Sigmoid colon (tissue), 7 donors: ENCODE measurements around the gene GPATCH4. TPM values are rescaled to one million over a fixed set of nuclear protein-coding genes. Genes with fewer than 3 reads are reported as not detected.

Source experiments
- DNase-seq: peaks from one replicate; pipeline ENCODE4 v3.0.0-alpha.2; 2019
- H3K27ac ChIP-seq, 4 donors: fragments of 200-600 bp; sonication (generic); one replicate each; pipeline ENCODE4 v1.5.1; 2016 to 2019; ENCODE audit warnings: mild to moderate bottlenecking in 1 of 4
- H3K27me3 ChIP-seq, 3 donors: fragments of 200-600 bp; sonication (generic); one replicate each; pipeline ENCODE4 v1.5.1; 2019; ENCODE audit warnings: mild to moderate bottlenecking in 1 of 3
- H3K36me3 ChIP-seq, 4 donors: fragments of 200-600 bp; sonication (generic); one replicate each; pipeline ENCODE4 v1.5.1; 2016 to 2019
- H3K4me1 ChIP-seq, 4 donors: fragments of 200-600 bp; sonication (generic); one replicate each; pipeline ENCODE4 v1.5.1; 2017 to 2019
- H3K4me3 ChIP-seq, 4 donors: fragments of 200-600 bp; sonication (generic); one replicate each; pipeline ENCODE4 v1.5.1; 2017 to 2019; ENCODE audit warnings: mild to moderate bottlenecking in 2 of 4, moderate library complexity in 1 of 4
- H3K9me3 ChIP-seq, 4 donors: fragments of 200-600 bp in 3 of 4; sonication (generic) in 3 of 4; one replicate each; pipeline versions ENCODE4 v1.5.1 to v1.6.1; 2013 to 2019
- EP300 ChIP-seq, 4 donors: sonication (generic); formaldehyde crosslinking; IDR thresholded peaks; one replicate each; pipeline ENCODE4 v1.6.1; 2017; ENCODE audit warnings: antibody characterized with exemption in 4 of 4
- POLR2A ChIP-seq, 2 donors: fragments of 450-650 bp; IDR thresholded peaks; one replicate each; pipeline ENCODE4 v1.6.1; 2016; ENCODE audit warnings: antibody characterized with exemption in 2 of 2, mild to moderate bottlenecking in 2 of 2, moderate library complexity in 2 of 2
- POLR2AphosphoS5 ChIP-seq, 4 donors: sonication (generic); formaldehyde crosslinking; IDR thresholded peaks; one replicate each; pipeline ENCODE4 v1.6.1; 2017; ENCODE audit warnings: antibody characterized with exemption in 4 of 4
- WGBS, 2 donors: extraction: QIAGEN DNeasy Blood & Tissue Kit; methylation state at CpG; one replicate each; pipeline ENCODE4 v1.1.7; 2013; 5-methylcytosine and 5-hydroxymethylcytosine counted together
- intact Hi-C: fragments of 100-400 bp; cut with DNase I; formaldehyde crosslinking; loops from one replicate; pipeline ENCODE4 v1.15.1; 2023
- polyA plus RNA-seq, 3 donors: library from polyadenylated mRNA; stranded (reverse); fragments of 200-250 nt; gene quantifications; one replicate each; pipeline ENCODE4 v1.2.3, GENCODE V29; 2013
- total RNA-seq, 4 donors: library from RNA; depleted of rRNA; stranded (reverse); fragments of >200 nt; gene quantifications; one replicate each; pipeline ENCODE4 v1.1.0, GENCODE V29; 2016
- TF ChIP-seq, protein P1 (sequence below), 4 experiments: fragments of 450-650 bp in 3 of 4; fragments of 200-600 bp in 1 of 4; IDR thresholded peaks; one replicate each; pipeline ENCODE4 v1.5.1; 2016 to 2019; ENCODE audit warnings: antibody characterized with exemption in 4 of 4, mild to moderate bottlenecking in 3 of 4, moderate library complexity in 2 of 4
- donor health status: healthy with polysubstance abuse.
- donor health status: Bipolar disorder and iron deficiency.
- donor health status: healthy.

Gene GPATCH4
- total and polyA plus RNA-seq, 7 donors = 10.2 to 32.9 (median 17.4) TPM

GRCh38 chr1:156596426-156596825 is 4.9 kb downstream of the GPATCH4 start:
- no peak for DNase-seq
- no peak for TF ChIP-seq POLR2A (IDR thresholded peaks at IDR 0.05)
- no peak for TF ChIP-seq POLR2AphosphoS5 (IDR thresholded peaks at IDR 0.05)
- no peak for TF ChIP-seq EP300 (IDR thresholded peaks at IDR 0.05)
- TF ChIP-seq, protein P1, sequence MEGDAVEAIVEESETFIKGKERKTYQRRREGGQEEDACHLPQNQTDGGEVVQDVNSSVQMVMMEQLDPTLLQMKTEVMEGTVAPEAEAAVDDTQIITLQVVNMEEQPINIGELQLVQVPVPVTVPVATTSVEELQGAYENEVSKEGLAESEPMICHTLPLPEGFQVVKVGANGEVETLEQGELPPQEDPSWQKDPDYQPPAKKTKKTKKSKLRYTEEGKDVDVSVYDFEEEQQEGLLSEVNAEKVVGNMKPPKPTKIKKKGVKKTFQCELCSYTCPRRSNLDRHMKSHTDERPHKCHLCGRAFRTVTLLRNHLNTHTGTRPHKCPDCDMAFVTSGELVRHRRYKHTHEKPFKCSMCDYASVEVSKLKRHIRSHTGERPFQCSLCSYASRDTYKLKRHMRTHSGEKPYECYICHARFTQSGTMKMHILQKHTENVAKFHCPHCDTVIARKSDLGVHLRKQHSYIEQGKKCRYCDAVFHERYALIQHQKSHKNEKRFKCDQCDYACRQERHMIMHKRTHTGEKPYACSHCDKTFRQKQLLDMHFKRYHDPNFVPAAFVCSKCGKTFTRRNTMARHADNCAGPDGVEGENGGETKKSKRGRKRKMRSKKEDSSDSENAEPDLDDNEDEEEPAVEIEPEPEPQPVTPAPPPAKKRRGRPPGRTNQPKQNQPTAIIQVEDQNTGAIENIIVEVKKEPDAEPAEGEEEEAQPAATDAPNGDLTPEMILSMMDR (IDR thresholded peaks at IDR 0.05) = no peak
- H3K36me3 ChIP-seq = peaks cover 0 to 61% (median 16%) of the 10 kb centered on the region in 4 donors
- intact Hi-C loops = no loop called here
- no peak overlapping the region for H3K27ac ChIP-seq
- no peaks in the 10 kb centered on the region for H3K9me3 ChIP-seq
- H3K27me3 ChIP-seq = no peaks in the 10 kb centered on the region
- WGBS, 2 donors = 83 to 87% methylated on average over 3 of the region's 3 CpGs
- H3K4me3 ChIP-seq = no peak overlapping the region
- peaks cover 0 to 22% (median 17%) of the 10 kb centered on the region in 4 donors for H3K4me1 ChIP-seq

GRCh38 chr1:156595016-156595415 is 6.3 kb downstream of the GPATCH4 start:
- WGBS, 2 donors = 88 to 93% methylated on average over 2 of the region's 2 CpGs
- H3K9me3 ChIP-seq = no peaks in the 10 kb centered on the region
- peaks cover 0 to 61% (median 16%) of the 10 kb centered on the region in 4 donors for H3K36me3 ChIP-seq
- H3K4me3 ChIP-seq = no peak overlapping the region
- H3K4me1 ChIP-seq = peaks cover 0 to 18% (median 11%) of the 10 kb centered on the region in 4 donors
- no peak for DNase-seq
- H3K27ac ChIP-seq = no peak overlapping the region
- TF ChIP-seq EP300 (IDR thresholded peaks at IDR 0.05) (no peak), POLR2A (IDR thresholded peaks at IDR 0.05) (no peak), POLR2AphosphoS5 (IDR thresholded peaks at IDR 0.05) (no peak)
- TF ChIP-seq, protein P1 (IDR thresholded peaks at IDR 0.05) = no peak
- intact Hi-C loops = no loop called here
- no peaks in the 10 kb centered on the region for H3K27me3 ChIP-seq

GRCh38 chr1:156594190-156594589 is 7.1 kb downstream of the GPATCH4 start:
- no peak overlapping the region for H3K27ac ChIP-seq
- no peaks in the 10 kb centered on the region for H3K9me3 ChIP-seq
- intact Hi-C loops = loop anchor here (5.0 kb wide), 1 partner anchor 82 kb away; no protein-coding TSS in a partner anchor
- H3K4me1 ChIP-seq = peaks cover 0 to 17% (median 10%) of the 10 kb centered on the region in 4 donors
- DNase-seq = no peak
- 92% methylated on average over 3 of the region's 3 CpGs for WGBS, 2 donors
- TF ChIP-seq POLR2A (IDR thresholded peaks at IDR 0.05) (no peak), POLR2AphosphoS5 (IDR thresholded peaks at IDR 0.05) (no peak), EP300 (IDR thresholded peaks at IDR 0.05) (no peak)
- TF ChIP-seq, protein P1 (IDR thresholded peaks at IDR 0.05) = no peak
- no peaks in the 10 kb centered on the region for H3K27me3 ChIP-seq
- H3K4me3 ChIP-seq = no peak overlapping the region
- peaks cover 0 to 61% (median 16%) of the 10 kb centered on the region in 4 donors for H3K36me3 ChIP-seq

GRCh38 chr1:156593661-156593989 is 7.7 kb downstream of the GPATCH4 start:
- Histone ChIP-seq H3K9me3 (no peaks in the 10 kb centered on the region), H3K36me3 (peaks cover 0 to 59% (median 16%) of the 10 kb centered on the region in 4 donors), H3K4me1 (peaks cover 0 to 17% (median 10%) of the 10 kb centered on the region in 4 donors), H3K27me3 (no peaks in the 10 kb centered on the region), H3K4me3 (no peak overlapping the region), H3K27ac (no peak overlapping the region)
- TF ChIP-seq POLR2A (IDR thresholded peaks at IDR 0.05) (no peak), EP300 (IDR thresholded peaks at IDR 0.05) (no peak), POLR2AphosphoS5 (IDR thresholded peaks at IDR 0.05) (no peak)
- TF ChIP-seq, protein P1 (IDR thresholded peaks at IDR 0.05) = no peak
- no peak for DNase-seq
- intact Hi-C loops = loop anchor here (5.0 kb wide), 1 partner anchor 81 kb away; no protein-coding TSS in a partner anchor
- WGBS, 2 donors = 88 to 89% methylated on average over 8 of the region's 8 CpGs
